ENCODE data around the gene TMBIM6.

Gene TMBIM6

GRCh38 chr12:49796606-49797448 lies 55.5 kb downstream of the TMBIM6 start:
- DNase-seq (ENCODE audit: low read depth) = no peak

GRCh38 chr12:49797449-49797776 lies 56.1 kb downstream of the TMBIM6 start:
- DNase-seq (ENCODE audit: low read depth) = no peak

- DNase-seq (ENCODE audit: low read depth) = no peak
These were observed 56.9 kb downstream of the TMBIM6 start for GRCh38 chr12:49798248-49798647.

- no peak for DNase-seq (ENCODE audit: low read depth)
These were observed 57.6 kb downstream of the TMBIM6 start for GRCh38 chr12:49798934-49799333.

GRCh38 chr12:49800421-49801140 lies 59.2 kb downstream of the TMBIM6 start:
- DNase-seq (ENCODE audit: low read depth) = no peak

GRCh38 chr12:49801141-49802063 lies 60.0 kb downstream of the TMBIM6 start:
- DNase-seq (ENCODE audit: low read depth) = no peak

GRCh38 chr12:49803693-49804450 lies 62.5 kb downstream of the TMBIM6 start:
- DNase-seq (ENCODE audit: low read depth) = no peak

- DNase-seq (ENCODE audit: low read depth) = no peak
These were observed 63.5 kb downstream of the TMBIM6 start for GRCh38 chr12:49804821-49805220.

GRCh38 chr12:49805409-49805808 lies 64.1 kb downstream of the TMBIM6 start:
- no peak for DNase-seq (ENCODE audit: low read depth)

- no peak for DNase-seq (ENCODE audit: low read depth)
These were observed 65.0 kb downstream of the TMBIM6 start for GRCh38 chr12:49806321-49806813.

- DNase-seq (ENCODE audit: low read depth) = no peak
These were observed 65.5 kb downstream of the TMBIM6 start for GRCh38 chr12:49806877-49807276.

- no peak for DNase-seq (ENCODE audit: low read depth)
These were observed 66.7 kb downstream of the TMBIM6 start for GRCh38 chr12:49807991-49808580.

- no peak for DNase-seq (ENCODE audit: low read depth)
These were observed 67.5 kb downstream of the TMBIM6 start for GRCh38 chr12:49808686-49809380.

GRCh38 chr12:49809381-49809905 lies 68.1 kb downstream of the TMBIM6 start:
- DNase-seq (ENCODE audit: low read depth) = no peak

GRCh38 chr12:49809906-49810389 lies 68.6 kb downstream of the TMBIM6 start:
- no peak for DNase-seq (ENCODE audit: low read depth)

- DNase-seq (ENCODE audit: low read depth) = no peak
These were observed 69.8 kb downstream of the TMBIM6 start for GRCh38 chr12:49811136-49811535.

GRCh38 chr12:49811961-49812401 lies 70.6 kb downstream of the TMBIM6 start:
- DNase-seq (ENCODE audit: low read depth) = no peak

GRCh38 chr12:49813131-49813530 lies 71.8 kb downstream of the TMBIM6 start:
- DNase-seq (ENCODE audit: low read depth) = no peak

All from HS-27A (cell line).